Measurements from ENCODE around the gene TMEM61.
"Not testable (repeated sequence)": the region's sequence is repeated elsewhere in the genome, so short reads cannot be mapped to it uniquely, and the experiment has no call there.

DNA sequence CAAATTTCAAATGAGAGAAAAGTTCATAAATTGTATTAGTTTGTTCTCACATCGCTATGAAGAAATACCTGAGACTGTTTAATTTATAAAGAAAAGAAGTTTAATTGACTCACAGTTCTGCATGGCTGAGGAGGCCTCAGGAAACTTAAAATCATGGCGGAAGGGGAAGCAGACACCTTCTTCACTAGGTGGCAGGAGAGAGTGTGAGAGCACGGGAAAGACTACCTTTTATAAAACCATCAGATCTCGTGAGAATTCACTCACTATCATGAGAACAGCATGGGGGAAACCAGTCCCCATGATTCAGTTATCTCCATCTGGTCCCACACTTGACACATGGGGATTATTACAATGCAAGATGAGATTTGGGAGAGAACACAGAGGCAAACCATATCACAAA, 41.5 kb upstream of the TMEM61 start:
- TF ChIP-seq, protein P1, sequence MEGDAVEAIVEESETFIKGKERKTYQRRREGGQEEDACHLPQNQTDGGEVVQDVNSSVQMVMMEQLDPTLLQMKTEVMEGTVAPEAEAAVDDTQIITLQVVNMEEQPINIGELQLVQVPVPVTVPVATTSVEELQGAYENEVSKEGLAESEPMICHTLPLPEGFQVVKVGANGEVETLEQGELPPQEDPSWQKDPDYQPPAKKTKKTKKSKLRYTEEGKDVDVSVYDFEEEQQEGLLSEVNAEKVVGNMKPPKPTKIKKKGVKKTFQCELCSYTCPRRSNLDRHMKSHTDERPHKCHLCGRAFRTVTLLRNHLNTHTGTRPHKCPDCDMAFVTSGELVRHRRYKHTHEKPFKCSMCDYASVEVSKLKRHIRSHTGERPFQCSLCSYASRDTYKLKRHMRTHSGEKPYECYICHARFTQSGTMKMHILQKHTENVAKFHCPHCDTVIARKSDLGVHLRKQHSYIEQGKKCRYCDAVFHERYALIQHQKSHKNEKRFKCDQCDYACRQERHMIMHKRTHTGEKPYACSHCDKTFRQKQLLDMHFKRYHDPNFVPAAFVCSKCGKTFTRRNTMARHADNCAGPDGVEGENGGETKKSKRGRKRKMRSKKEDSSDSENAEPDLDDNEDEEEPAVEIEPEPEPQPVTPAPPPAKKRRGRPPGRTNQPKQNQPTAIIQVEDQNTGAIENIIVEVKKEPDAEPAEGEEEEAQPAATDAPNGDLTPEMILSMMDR (IDR thresholded peaks at IDR 0.05): not testable (repeated sequence)
- TF ChIP-seq POLR2A (IDR thresholded peaks at IDR 0.05): not testable (repeated sequence)
